CMK (cell line): ENCODE results near the gene DGKE.

Experiments used
- DNase-seq: peaks from one replicate; pipeline ENCODE4 v3.0.0-alpha.2; 2010; ENCODE audit warnings: low read depth

Gene DGKE

GRCh38 chr17:56890906-56891674 lies 57.1 kb downstream of the DGKE start:
- DNase-seq = no peak

GRCh38 chr17:56891751-56892150 lies 57.8 kb downstream of the DGKE start:
- no peak for DNase-seq

GRCh38 chr17:56892333-56892732 lies 58.4 kb downstream of the DGKE start:
- DNase-seq = no peak

- DNase-seq = no peak
Observed at GRCh38 chr17:56893503-56893902, 59.6 kb downstream of the DGKE start.

GRCh38 chr17:56894859-56895455 lies 61.0 kb downstream of the DGKE start:
- no peak for DNase-seq

GRCh38 chr17:56896217-56896967 lies 62.4 kb downstream of the DGKE start:
- DNase-seq = no peak

- no peak for DNase-seq
Observed at GRCh38 chr17:56896968-56897359, 63.0 kb downstream of the DGKE start.

- no peak for DNase-seq
Observed at GRCh38 chr17:56897646-56898424, 63.9 kb downstream of the DGKE start.

- no peak for DNase-seq
Observed at GRCh38 chr17:56898874-56899273, 64.9 kb downstream of the DGKE start.

GRCh38 chr17:56899403-56899802 lies 65.5 kb downstream of the DGKE start:
- DNase-seq = no peak

GRCh38 chr17:56902348-56902747 lies 68.4 kb downstream of the DGKE start:
- no peak for DNase-seq

- DNase-seq = no peak
Observed at GRCh38 chr17:56903560-56903959, 69.6 kb downstream of the DGKE start.

- peak; percentile 26 for DNase-seq
Observed at GRCh38 chr17:56908001-56908542, 74.1 kb downstream of the DGKE start.

- DNase-seq = no peak
Observed at GRCh38 chr17:56909742-56910508, 76.0 kb downstream of the DGKE start.

- DNase-seq = no peak
Observed at GRCh38 chr17:56910509-56911235, 76.7 kb downstream of the DGKE start.

GRCh38 chr17:56912105-56912999 lies 78.4 kb downstream of the DGKE start:
- no peak for DNase-seq

- DNase-seq = no peak
Observed at GRCh38 chr17:56913000-56913311, 79.0 kb downstream of the DGKE start.

GRCh38 chr17:56913353-56913866 lies 79.5 kb downstream of the DGKE start:
- no peak for DNase-seq

GRCh38 chr17:56913867-56914580 lies 80.1 kb downstream of the DGKE start, which contains the start of gene TRIM25:
Gene TRIM25, minus strand, starts transcription at chr17:56914049. Its CDS starts 61 bp downstream, at chr17:56913988.
- peak; percentile 70 for DNase-seq
